ENCODE results near the gene TBX20.

DNA sequence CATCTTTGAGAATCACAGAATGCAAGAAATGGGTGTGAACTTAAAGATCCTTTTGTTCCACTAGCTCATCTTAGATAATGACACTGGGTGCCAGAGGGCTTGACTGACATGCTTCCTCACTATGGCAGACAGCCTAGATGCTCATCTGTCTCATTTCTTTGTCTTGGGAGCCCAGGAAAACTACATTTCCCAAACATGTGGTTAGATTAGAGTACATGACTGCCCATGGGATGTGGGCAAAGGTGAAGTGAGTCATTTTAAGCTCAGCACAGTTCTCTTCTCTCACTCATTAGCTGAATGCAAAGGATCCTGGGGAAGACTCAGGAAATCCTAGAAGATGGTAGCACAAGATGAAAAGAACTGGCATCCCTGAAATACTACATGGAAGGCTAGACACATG, 32.5 kb upstream of the TBX20 start:
- TF ChIP-seq, protein P1, sequence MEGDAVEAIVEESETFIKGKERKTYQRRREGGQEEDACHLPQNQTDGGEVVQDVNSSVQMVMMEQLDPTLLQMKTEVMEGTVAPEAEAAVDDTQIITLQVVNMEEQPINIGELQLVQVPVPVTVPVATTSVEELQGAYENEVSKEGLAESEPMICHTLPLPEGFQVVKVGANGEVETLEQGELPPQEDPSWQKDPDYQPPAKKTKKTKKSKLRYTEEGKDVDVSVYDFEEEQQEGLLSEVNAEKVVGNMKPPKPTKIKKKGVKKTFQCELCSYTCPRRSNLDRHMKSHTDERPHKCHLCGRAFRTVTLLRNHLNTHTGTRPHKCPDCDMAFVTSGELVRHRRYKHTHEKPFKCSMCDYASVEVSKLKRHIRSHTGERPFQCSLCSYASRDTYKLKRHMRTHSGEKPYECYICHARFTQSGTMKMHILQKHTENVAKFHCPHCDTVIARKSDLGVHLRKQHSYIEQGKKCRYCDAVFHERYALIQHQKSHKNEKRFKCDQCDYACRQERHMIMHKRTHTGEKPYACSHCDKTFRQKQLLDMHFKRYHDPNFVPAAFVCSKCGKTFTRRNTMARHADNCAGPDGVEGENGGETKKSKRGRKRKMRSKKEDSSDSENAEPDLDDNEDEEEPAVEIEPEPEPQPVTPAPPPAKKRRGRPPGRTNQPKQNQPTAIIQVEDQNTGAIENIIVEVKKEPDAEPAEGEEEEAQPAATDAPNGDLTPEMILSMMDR (IDR thresholded peaks at IDR 0.05; ENCODE audit: low read depth, low read length, missing input control), result no peak
- TF ChIP-seq YY1 (IDR thresholded peaks at IDR 0.05), result no peak
- no peak for TF ChIP-seq GABPA (IDR thresholded peaks at IDR 0.05 in 1 of 2, conservative IDR thresholded peaks at IDR 0.05 in 1 of 2)

All from liver (tissue), 3 donors.